ENCODE data around the gene CLDN6. TPM values are rescaled to one million over a fixed set of nuclear protein-coding genes. Genes with fewer than 3 reads are reported as not detected.

The CLDN6 gene
- total RNA-seq, 1 donor: under 0.01 TPM

- Histone ChIP-seq H2AFZ (ENCODE audit: low read length) (no peak overlapping the region), H3K4me1 (ENCODE audit: insufficient read depth, low read length) (no peaks in the 10 kb centered on the region), H3K27ac (ENCODE audit: low read depth, low read length) (no peak overlapping the region), H3K4me2 (ENCODE audit: insufficient read depth, low read length) (no peak overlapping the region), H3K27me3 (ENCODE audit: insufficient read depth, low read length) (peaks cover 36% of the 10 kb centered on the region), H3K4me3 (ENCODE audit: insufficient read depth, low read length) (no peak overlapping the region), H3K9me3 (ENCODE audit: low read depth, low read length) (no peaks in the 10 kb centered on the region), H3K79me2 (ENCODE audit: insufficient read depth, low read length) (no peaks in the 10 kb centered on the region), H3K36me3 (ENCODE audit: insufficient read depth, low read length) (no peaks in the 10 kb centered on the region), H4K20me1 (ENCODE audit: insufficient read depth, low read length) (peaks cover 3% of the 10 kb centered on the region)
- DNase-seq (ENCODE audit: insufficient read length, low spot score, missing footprints): no peak
- no peak for TF ChIP-seq CTCF (IDR thresholded peaks at IDR 0.05; ENCODE audit: extremely low read depth, low read depth, low read length)
Measured at GRCh38 chr16:3015865-3016521, 2.0 kb downstream of the CLDN6 start.

DNA sequence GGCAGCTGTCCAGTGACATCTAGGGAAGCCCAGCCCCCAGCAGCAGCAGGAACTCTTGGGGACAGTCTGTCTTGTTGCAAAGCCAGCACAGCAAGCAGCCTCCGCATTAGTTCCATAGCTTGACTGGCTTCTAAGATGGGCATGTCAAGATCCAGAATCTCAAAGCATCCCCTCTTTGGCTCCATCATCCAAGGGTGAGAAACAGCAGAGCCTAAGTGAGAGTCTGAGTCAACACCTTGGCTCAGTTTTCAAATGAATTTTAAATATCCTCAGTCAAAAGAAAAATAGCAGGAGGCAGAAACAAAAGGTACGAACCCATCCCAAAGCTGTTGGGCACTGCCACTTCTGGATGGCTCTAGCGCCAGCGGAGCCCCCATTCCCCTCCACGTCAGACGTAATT is 3.0 kb downstream of the CLDN6 start:
- H3K4me1 ChIP-seq (ENCODE audit: insufficient read depth, low read length): no peaks in the 10 kb centered on the region
- no peak overlapping the region for H3K27ac ChIP-seq (ENCODE audit: low read depth, low read length)
- H3K4me2 ChIP-seq (ENCODE audit: insufficient read depth, low read length): no peak overlapping the region
- H3K9me3 ChIP-seq (ENCODE audit: low read depth, low read length): no peaks in the 10 kb centered on the region
- H4K20me1 ChIP-seq (ENCODE audit: insufficient read depth, low read length): no peaks in the 10 kb centered on the region
- DNase-seq (ENCODE audit: insufficient read length, low spot score, missing footprints): no peak
- H2AFZ ChIP-seq (ENCODE audit: low read length): no peak overlapping the region
- H3K27me3 ChIP-seq (ENCODE audit: insufficient read depth, low read length): peaks cover 45% of the 10 kb centered on the region
- H3K36me3 ChIP-seq (ENCODE audit: insufficient read depth, low read length): no peaks in the 10 kb centered on the region
- H3K4me3 ChIP-seq (ENCODE audit: insufficient read depth, low read length): no peak overlapping the region
- no peak for TF ChIP-seq CTCF (IDR thresholded peaks at IDR 0.05; ENCODE audit: extremely low read depth, low read depth, low read length)
- no peaks in the 10 kb centered on the region for H3K79me2 ChIP-seq (ENCODE audit: insufficient read depth, low read length)

DNA sequence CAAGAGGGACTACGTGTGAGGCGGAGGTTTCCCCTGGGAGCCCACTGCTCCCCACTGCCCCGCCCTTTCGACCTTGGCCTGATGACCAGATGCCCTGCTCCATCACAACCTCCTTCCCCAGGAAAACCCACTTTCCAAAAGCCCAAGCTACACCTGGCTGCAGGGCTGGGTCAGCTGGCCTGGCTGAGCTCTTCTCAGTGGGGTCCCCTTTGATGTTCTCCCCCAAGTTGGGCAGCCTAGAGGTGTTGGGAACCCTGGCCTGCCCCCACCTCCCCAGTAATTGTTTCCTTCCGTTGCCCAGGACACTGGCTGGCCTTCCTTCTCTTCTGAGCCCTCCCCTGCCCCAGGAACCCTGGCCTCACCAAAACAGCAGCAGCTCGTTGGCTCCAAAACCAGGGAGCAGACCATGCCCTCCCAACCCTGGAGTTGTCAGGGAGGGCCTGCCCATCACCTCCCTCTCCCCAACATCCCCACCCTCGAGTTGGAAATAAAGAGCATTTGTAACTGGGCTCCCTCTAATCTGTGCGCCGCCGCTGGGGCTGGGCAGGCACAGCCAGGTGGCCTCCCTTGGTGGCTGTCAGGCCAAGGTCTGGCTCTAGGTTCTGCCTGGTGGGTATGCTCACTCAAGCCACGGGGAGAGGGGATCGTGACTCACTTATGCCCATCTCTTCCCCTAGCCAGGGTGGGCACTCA is 3.8 kb downstream of the CLDN6 start:
- Histone ChIP-seq H3K4me2 (ENCODE audit: insufficient read depth, low read length) (no peak overlapping the region), H3K27me3 (ENCODE audit: insufficient read depth, low read length) (peaks cover 53% of the 10 kb centered on the region), H3K4me1 (ENCODE audit: insufficient read depth, low read length) (no peaks in the 10 kb centered on the region), H3K36me3 (ENCODE audit: insufficient read depth, low read length) (no peaks in the 10 kb centered on the region), H4K20me1 (ENCODE audit: insufficient read depth, low read length) (no peaks in the 10 kb centered on the region), H3K9me3 (ENCODE audit: low read depth, low read length) (no peaks in the 10 kb centered on the region), H2AFZ (ENCODE audit: low read length) (no peak overlapping the region), H3K27ac (ENCODE audit: low read depth, low read length) (no peak overlapping the region), H3K4me3 (ENCODE audit: insufficient read depth, low read length) (no peak overlapping the region), H3K79me2 (ENCODE audit: insufficient read depth, low read length) (no peaks in the 10 kb centered on the region)
- DNase-seq (ENCODE audit: insufficient read length, low spot score, missing footprints): no peak
- TF ChIP-seq CTCF (IDR thresholded peaks at IDR 0.05; ENCODE audit: extremely low read depth, low read depth, low read length): no peak

- Histone ChIP-seq H4K20me1 (ENCODE audit: insufficient read depth, low read length) (no peaks in the 10 kb centered on the region), H3K4me2 (ENCODE audit: insufficient read depth, low read length) (no peak overlapping the region), H3K79me2 (ENCODE audit: insufficient read depth, low read length) (no peaks in the 10 kb centered on the region), H3K9me3 (ENCODE audit: low read depth, low read length) (no peaks in the 10 kb centered on the region), H2AFZ (ENCODE audit: low read length) (no peak overlapping the region), H3K4me1 (ENCODE audit: insufficient read depth, low read length) (no peaks in the 10 kb centered on the region), H3K27me3 (ENCODE audit: insufficient read depth, low read length) (peaks cover 59% of the 10 kb centered on the region), H3K36me3 (ENCODE audit: insufficient read depth, low read length) (no peaks in the 10 kb centered on the region), H3K27ac (ENCODE audit: low read depth, low read length) (no peak overlapping the region), H3K4me3 (ENCODE audit: insufficient read depth, low read length) (no peak overlapping the region)
- no peak for DNase-seq (ENCODE audit: insufficient read length, low spot score, missing footprints)
- TF ChIP-seq CTCF (IDR thresholded peaks at IDR 0.05; ENCODE audit: extremely low read depth, low read depth, low read length): no peak
Measured at GRCh38 chr16:3013491-3013951, 4.5 kb downstream of the CLDN6 start.
